Hematopoietic multipotent progenitor cell treated with erythropoietin and hydrocortisone succinate and interleukin-3 and kit ligand, for 4 days (in vitro differentiated cells): ENCODE measurements around the gene SREBF1.

Source experiments
- DNase-seq: peaks from one replicate; pipeline ENCODE4 v3.0.0-alpha.2; 2015

Gene SREBF1

GRCh38 chr17:17822616-17823015 lies 14.2 kb downstream of the SREBF1 start:
- no peak for DNase-seq

GRCh38 chr17:17822189-17822588 lies 14.6 kb downstream of the SREBF1 start:
- DNase-seq: no peak

- no peak for DNase-seq
Observed at GRCh38 chr17:17820463-17821158, 16.2 kb downstream of the SREBF1 start.

GRCh38 chr17:17820046-17820445 lies 16.7 kb downstream of the SREBF1 start:
- DNase-seq: no peak

- DNase-seq: peak; percentile 79
Observed at GRCh38 chr17:17819561-17819995, 17.2 kb downstream of the SREBF1 start.

GRCh38 chr17:17819111-17819510 lies 17.7 kb downstream of the SREBF1 start:
- DNase-seq: no peak

GRCh38 chr17:17818088-17818526 lies 18.7 kb downstream of the SREBF1 start:
- peak; percentile 64 for DNase-seq

- no peak for DNase-seq
Observed at GRCh38 chr17:17817552-17817947, 19.2 kb downstream of the SREBF1 start.

GRCh38 chr17:17816831-17817551 lies 19.8 kb downstream of the SREBF1 start:
- DNase-seq: no peak

GRCh38 chr17:17816240-17816814 lies 20.5 kb downstream of the SREBF1 start:
- no peak for DNase-seq

- DNase-seq: no peak
Observed at GRCh38 chr17:17815436-17816200, 21.2 kb downstream of the SREBF1 start.

- DNase-seq: no peak
Observed at GRCh38 chr17:17815062-17815406, 21.8 kb downstream of the SREBF1 start.

GRCh38 chr17:17814162-17815061 lies 22.4 kb downstream of the SREBF1 start:
- DNase-seq: no peak

- no peak for DNase-seq
Observed at GRCh38 chr17:17813725-17814095, 23.1 kb downstream of the SREBF1 start.

GRCh38 chr17:17813055-17813724 lies 23.6 kb downstream of the SREBF1 start:
- no peak for DNase-seq

GRCh38 chr17:17812211-17813054 lies 24.4 kb downstream of the SREBF1 start:
- peak; percentile 79 for DNase-seq

GRCh38 chr17:17811381-17812210 lies 25.2 kb downstream of the SREBF1 start:
- DNase-seq: no peak

- no peak for DNase-seq
Observed at GRCh38 chr17:17810895-17811248, 25.9 kb downstream of the SREBF1 start.

- no peak for DNase-seq
Observed at GRCh38 chr17:17810084-17810894, 26.5 kb downstream of the SREBF1 start.
